COLO668 (cell line): Measurements from ENCODE around the gene GTF2F1.
"Not testable (repeated sequence)": the region's sequence is repeated elsewhere in the genome, so short reads cannot be mapped to it uniquely, and the experiment has no call there.

Source experiments
- DNase-seq: peaks from one replicate; lab custom pipeline; 2025; ENCODE audit not compliant: unreplicated experiment; lab: John Stamatoyannopoulos, UW

The GTF2F1 gene

GRCh38 chr19:6358003-6358402, 35.0 kb downstream of the GTF2F1 start:
- DNase-seq, result peak; percentile 23

GRCh38 chr19:6357174-6357573, 35.8 kb downstream of the GTF2F1 start:
- DNase-seq, result no peak

GRCh38 chr19:6355321-6356040, 37.5 kb downstream of the GTF2F1 start:
- not testable (repeated sequence) for DNase-seq

GRCh38 chr19:6354098-6354674, 38.8 kb downstream of the GTF2F1 start:
- DNase-seq, result no peak

- no peak for DNase-seq
These were observed 40.4 kb downstream of the GTF2F1 start for GRCh38 chr19:6352381-6353165.

- no peak for DNase-seq
These were observed 42.3 kb downstream of the GTF2F1 start for GRCh38 chr19:6350688-6351087.

GRCh38 chr19:6349271-6349670, 43.7 kb downstream of the GTF2F1 start:
- DNase-seq, result not testable (repeated sequence)

GRCh38 chr19:6343462-6343861, 49.5 kb downstream of the GTF2F1 start:
- DNase-seq, result no peak

GRCh38 chr19:6340493-6341201, 52.3 kb downstream of the GTF2F1 start:
- DNase-seq, result no peak

GRCh38 chr19:6334490-6335285, 58.3 kb downstream of the GTF2F1 start:
- no peak for DNase-seq

GRCh38 chr19:6333439-6333838, 59.5 kb downstream of the GTF2F1 start, which contains the start of gene ACER1:
ACER1 (minus strand) TSS chr19:6333612; CDS start chr19:6333551, 61 bp downstream.
- DNase-seq, result no peak
